Measurements from ENCODE around the gene EDN1.

The EDN1 gene

DNA sequence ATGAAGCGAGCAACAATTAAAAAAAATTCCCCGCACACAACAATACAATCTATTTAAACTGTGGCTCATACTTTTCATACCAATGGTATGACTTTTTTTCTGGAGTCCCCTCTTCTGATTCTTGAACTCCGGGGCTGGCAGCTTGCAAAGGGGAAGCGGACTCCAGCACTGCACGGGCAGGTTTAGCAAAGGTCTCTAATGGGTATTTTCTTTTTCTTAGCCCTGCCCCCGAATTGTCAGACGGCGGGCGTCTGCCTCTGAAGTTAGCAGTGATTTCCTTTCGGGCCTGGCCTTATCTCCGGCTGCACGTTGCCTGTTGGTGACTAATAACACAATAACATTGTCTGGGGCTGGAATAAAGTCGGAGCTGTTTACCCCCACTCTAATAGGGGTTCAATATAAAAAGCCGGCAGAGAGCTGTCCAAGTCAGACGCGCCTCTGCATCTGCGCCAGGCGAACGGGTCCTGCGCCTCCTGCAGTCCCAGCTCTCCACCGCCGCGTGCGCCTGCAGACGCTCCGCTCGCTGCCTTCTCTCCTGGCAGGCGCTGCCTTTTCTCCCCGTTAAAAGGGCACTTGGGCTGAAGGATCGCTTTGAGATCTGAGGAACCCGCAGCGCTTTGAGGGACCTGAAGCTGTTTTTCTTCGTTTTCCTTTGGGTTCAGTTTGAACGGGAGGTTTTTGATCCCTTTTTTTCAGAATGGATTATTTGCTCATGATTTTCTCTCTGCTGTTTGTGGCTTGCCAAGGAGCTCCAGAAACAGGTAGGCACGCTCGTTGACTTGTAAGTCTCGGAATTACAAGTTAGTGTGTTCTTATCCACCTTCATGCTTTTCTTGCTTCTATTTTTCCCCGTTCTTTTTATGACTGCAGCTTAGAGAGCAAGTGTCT lies at the start of gene EDN1:
TSS of gene EDN1 (plus strand) at position 429 of the 888 bp plus-strand sequence. CDS start at position 698, 269 bp downstream.
- DNase-seq, result peak; percentile 45

DNA sequence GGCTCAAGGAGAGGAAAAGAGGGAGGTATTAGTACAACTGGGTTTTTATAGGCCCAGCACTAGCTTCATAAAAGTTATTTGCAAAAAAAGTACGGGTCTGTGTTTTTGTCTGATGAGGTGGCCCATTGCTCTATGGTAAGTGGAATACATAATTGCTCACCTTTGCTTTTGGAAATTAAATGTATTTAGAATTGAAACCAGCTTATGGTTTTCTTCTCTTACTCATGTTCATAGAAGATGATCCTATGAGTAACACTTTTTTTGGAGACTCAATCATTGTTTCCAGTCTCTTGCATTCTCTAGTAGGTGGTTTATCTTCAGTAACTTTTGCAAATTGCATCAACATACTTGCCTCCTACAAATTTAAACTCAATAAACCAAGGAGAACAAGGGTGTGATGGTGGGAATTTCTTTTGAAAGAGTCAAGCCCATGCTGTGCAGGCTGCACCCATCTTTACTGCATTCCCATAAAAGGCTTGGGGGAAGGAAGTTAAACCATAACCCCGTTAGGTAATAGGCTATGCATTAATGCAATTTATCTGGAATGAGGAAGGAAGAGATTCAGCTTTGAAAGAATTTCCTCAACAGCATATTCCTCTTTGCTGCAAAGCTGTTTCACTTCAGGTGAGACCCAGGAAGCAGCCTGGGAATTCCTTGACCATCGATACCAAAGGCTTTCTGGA lies 48.5 kb upstream of the EDN1 start:
- no peak for DNase-seq

DNA sequence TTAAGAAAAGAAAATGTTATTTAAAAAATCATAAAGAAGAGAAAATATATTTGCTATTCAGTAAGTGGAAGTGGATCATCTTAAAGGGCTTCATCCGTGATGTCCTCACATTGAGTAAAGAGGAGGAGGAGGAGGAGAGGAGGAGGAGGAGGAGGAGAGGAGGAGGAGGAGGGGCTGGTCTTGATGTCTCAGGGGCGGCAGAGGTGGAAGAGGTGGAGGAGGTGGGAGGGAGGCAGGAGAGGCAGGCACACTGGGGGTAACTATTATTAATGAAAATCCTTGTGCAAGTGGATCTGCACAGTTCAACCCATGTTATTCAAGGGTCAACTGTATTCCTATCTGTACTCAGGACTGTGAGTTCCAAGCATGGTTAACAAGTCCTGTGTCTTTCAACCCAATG lies 47.0 kb upstream of the EDN1 start:
- DNase-seq, result no peak

DNA sequence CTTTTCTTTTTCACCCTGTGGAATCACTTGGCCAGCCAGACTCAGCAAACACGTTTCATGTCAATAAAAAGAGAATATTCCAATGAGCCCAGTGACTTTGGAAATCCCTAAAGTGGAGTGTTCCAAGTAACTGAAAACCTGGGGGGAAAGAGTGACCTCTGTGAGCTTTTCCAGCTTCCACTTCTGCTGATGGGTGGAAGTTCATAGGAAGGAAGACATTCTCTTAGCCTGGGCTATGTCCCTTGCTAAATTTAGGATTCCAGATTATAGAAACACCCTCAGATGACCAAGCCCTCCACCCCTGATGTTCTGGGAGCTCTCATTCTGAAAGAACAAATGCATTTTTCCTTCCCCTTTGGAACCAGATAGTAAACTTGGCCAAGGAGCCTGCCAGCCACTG lies 44.8 kb upstream of the EDN1 start:
- DNase-seq, result no peak

DNA sequence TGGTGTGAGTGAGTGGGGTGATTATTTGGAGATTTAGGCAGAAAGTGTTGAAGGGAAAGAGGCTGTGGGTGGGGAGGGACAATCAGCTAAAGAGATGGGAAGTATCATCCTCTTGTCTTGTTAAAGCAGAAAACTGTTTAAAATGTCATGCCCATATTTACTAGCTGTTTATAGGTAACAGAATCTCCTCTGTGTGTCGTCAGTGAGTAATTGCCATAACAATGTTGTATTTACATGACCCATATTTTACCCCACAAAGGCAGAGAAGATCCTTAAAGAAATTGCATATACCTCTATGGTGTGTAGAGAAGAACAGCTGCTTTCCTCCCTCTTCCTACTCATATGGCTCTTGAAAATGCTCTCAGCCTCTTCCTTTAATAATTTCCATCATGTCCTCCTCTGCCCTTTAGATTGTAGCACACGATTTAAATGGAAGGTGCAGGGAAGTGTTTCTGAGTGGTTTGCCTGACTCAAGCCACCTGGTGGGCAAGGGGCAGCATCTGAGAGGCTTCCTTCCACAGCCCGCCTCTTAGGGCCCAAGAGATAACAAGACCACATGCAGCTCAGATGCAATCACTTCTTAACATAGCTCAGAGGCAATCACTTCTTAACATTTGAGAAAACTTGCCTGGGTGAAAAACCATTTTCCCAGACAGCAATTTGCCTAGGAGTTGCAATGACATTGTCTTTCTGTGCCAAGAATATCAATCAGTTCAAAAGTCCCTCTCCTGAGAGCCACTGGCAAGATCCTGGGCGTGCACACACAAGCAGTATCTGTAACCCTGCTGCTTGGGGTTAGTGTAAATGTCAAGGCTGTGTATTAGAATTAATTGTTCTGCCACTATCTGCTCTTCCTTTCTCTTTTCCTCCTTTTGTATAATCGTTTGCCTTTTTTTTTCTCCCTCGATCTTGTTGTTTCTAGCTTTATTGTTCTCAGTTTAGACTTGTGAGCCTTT lies 44.1 kb upstream of the EDN1 start:
- DNase-seq, result no peak

DNA sequence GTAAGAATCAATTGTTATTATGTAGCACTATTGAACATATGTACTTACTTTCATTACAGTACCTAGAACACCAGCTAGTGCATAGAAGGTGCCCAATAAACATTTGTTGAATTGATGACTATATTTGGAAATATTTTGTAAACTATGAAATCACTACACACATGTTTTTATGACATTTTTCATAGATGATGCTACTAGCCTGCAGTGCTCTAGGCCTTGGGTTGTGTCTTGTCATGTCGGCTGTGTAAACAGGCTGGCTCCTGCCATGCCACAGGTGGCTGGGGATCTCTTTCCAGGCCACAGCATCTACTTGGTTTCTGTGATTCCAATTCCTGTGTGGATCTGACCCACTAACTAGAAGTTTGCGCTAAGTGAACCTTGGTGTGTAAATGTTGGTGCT lies 43.3 kb upstream of the EDN1 start:
- DNase-seq, result no peak

DNA sequence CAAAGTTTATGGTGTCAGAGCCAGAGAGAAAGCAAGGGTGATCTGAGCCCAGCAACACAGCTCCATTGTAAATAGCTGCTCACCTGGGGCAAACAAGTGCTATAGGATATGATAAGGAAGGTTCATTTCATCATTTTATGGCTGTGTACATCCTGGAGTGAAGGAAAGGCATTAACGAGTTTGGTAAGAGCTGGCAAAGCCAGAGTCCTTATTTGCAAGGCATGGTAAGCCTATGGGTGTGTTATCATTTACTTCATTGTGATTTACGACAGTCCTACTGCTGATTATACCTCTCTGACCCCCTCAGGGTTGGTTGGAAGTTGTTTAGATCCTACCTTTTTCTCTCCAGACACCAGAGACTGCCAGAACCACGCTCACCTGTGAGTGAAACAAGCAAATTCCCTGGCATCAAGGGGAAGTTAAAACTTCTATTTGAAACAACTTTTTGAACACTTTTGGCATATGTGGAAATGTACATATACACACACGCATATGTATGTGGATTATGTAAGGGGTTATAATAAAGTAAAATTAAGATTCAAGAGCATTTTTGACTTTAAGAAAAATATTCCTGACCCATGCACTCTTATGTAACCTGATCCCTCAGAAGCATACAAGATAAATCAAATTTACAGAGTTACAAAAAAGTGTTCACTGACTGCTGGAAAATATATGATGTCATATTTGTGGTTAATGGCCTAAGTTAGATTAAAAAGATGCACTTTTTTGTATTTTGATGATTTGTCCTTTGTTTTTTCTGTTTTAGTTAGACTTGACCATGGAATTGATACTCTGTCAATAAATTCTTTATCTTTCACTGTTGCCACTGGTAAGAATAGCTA lies 40.4 kb upstream of the EDN1 start:
- no peak for DNase-seq

DNA sequence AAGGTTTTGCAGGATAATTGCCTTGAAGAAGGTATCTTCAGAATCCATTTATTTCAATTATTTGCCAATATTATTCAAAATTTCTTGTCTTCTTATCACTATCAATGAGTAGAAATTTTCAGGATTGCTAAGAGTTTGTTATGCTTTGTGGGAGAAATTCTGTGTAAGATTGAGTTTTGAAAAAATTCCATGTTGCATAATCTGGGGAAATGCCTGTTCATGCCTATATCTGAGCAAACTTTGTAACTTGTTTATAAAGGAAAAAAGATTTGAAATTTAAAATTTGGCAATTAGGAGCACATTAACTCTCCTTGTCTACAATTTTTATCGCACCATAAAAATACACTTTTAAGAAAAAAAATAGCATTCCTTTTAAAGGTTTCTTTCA lies 39.8 kb upstream of the EDN1 start:
- DNase-seq, result no peak

DNA sequence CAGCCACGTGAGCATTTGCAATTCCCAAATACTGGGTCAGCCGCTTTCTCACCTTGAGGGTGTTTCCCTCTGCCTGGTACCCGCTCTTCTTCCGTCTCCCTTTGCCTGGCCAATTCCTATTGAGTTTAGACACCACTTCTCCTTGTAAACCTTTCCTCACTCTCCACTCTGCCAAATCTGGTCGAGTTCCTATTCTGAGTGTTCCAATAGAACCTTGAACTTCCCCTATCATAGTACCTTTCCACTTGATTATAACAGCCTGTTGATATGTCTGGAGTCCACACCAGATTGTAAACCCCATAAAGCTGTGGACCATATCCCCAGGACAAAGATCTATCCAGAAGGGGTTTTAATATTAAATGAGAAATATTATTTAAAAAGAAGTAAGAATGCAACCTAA lies 36.0 kb upstream of the EDN1 start:
- DNase-seq, result no peak

DNA sequence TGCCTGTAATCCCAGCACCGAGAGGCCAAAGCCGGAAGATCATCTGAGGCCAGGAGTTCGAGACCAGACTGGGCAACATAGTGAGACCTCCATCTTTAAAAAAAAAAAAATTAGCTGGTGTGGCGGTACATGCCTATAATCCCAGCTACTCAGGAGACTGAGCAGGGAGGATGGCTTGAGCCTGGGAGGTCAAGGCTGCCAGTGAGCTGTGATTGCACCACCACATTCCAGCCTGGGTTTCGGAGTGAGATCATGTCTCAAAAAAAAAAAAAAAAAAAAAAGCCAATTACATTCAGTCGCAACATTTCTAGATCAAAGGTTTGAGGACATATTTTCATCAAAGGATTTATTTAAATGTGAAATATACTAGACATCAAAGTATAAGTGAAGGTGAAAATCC lies 32.0 kb upstream of the EDN1 start:
- no peak for DNase-seq

DNA sequence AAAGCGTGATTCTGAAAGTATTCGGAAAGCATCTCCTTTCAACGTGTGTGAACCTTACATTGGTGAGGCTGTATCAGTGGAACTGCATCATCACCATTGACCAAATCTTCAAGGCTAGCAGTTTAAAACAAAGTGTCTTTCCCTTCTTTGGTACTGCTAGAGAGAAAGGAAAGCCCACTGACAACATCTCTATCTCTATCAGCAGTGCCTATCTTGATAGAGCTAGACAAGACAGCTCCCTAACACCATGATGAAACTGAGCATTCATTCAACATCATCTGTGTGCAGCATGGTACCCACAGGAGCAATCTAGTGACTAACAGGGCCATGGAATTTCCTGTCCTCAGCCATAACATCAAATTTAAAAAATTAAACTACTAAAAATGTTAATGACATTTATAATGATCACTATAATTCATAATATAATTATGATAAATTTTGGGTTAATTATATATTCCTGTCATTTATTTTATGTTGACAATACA lies 31.5 kb upstream of the EDN1 start:
- no peak for DNase-seq

DNA sequence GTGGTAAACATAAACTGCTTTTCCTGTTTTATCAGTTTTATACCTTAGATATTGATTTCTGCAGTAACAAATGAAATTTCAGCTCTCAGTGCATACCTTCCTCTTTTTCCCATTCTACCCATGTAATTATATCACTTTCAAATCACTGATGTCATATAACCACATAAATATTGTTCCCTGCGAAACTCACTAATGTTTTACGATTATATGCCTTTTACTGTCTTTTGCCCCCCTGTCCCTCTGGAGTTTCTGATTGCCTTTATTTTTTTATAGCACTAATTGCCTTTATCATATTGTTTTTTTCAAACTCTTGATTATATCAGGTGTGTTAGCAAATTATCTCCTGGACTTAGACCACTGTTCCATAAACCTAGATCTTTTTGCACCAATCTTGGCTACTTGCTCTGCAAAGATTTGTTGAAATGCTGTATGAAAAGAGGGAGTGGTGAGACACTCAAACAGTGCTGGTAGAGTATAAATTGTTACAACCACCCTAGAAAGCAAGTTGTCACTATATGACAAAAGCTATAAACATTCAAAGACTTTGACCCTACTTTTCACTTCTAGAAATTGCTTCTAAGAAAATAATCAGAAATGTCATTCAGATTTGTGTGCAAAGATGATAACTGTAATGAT lies 29.6 kb upstream of the EDN1 start:
- DNase-seq, result no peak

DNA sequence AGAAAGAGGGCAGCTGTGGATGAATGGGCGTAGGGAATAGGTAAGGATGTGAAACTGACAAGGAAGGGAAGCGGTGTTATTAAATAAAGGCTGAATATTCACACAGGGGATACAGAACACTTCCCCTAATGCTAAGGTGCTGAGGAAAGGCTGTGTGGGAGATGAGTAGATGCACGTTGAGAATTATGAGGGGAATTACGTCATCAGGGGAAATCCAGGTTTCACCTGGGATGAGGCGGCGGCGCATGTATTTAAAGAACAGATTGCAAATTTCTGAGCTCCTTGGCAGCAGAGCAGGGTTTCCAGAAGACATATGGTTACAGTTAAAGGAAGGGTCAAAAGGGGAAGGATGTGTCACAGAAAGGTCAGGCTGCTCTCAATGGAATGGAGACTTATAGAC lies 28.7 kb upstream of the EDN1 start:
- no peak for DNase-seq

DNA sequence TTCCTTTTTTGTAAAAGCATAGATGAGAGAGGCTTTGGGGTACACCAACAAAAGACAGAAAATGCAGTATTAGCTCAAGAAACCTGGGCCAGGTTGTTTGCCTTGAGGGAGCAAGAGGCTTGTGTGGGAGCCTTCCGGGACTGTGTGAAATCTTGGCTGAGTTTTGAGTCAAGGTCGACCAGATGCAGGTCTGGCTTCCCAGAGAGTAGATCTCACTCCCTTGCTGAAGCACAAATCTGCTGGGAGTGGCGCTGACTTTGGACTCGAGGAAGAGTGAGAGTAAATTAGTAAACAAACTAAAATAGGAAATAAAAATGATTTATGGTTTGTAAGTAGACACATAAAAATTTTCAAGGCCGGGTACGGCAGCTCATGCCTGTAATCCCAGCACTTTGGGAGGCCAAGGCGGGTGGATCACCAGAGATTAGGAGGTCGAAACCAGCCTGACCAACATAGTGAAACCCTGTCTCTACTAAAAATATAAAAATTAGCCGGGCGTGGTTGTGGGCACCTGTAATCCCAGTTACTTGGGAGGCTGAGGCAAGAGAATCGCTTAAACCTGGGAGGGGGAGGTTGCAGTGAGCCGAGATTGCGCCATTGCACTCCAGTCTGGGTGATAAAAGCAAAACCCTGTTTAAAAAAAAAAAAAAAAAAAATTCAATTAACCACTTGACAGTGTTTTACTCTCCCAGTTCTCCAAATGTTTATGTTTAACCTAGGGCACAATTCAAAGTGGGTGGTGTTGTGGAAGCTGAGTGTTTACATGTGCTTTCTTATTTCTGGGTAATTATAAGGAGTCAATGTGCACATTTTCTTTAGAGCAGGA lies 27.7 kb upstream of the EDN1 start:
- DNase-seq, result no peak

DNA sequence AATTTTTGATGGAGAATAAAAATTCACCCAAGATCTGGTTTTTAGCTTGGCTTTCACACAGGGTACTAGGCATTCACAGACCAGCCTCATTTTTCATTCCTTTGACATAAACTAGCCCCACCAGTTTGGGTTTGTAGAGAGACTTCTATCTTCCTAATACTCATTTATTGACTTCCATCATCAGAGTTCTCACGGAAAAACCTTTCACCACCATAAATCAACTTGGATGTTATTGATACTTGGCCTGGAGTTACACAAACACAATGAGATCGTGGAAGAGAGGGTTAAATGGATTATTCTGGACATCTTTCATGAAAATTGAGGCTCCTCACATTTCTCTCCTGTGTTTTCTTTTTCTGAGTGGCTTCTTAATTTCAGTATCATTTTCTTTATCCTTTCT lies 26.8 kb upstream of the EDN1 start:
- no peak for DNase-seq

DNA sequence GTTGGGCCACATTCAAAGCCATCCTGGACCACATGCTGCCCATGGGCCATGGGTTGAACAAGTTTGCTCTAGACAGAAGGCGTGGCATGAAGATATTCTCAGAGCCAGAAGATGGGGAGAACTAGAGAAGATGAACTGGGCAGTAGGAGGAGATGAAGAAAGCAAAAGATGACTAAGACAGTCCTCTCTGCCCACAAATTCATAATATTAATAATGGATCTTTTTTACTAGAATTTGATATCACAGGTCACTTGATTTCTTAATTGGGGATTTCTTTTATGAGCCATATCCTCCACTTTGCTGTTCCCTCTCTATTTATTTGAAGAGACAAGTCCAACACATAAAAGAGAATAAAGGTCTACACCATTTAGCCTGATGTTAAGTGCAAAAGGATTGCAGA lies 25.5 kb upstream of the EDN1 start:
- DNase-seq, result no peak

DNA sequence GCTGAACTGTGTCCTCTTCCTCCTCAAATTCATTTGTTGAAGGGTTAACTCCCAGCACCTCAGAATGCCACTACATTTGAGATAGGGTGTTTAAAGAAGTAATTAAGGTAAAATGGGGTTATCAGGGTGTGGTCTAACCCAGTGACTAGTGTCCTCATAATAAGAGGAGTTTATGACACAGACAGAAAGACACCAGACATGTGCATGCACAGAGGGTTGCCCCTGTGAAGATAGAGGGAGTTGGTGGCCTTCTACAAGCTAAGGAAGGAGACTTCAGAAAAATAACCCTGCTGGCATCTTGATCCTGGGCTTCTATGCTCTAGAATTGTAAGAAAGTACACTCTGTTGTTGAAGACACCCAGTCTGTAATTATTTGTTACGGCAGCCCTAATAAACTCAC lies 24.9 kb upstream of the EDN1 start:
- no peak for DNase-seq

DNA sequence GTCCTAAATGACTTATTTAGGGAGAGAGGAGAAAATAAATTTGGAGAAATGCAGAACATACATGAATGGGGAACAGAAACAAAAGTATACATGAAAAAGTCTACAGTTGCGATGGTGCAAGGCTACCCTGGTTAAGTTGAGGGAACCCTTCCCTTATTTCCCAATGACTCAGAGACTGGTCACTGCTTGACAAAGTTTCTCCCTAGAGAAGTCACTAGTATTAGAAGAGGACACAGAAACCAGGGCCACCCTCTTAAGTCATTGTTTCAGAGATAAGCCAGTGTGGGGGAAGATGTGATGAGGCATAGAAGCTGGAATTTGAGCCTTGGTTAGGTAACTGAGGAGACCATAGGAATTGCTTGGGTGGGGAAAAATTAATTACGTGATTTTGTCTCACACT lies 24.4 kb upstream of the EDN1 start:
- no peak for DNase-seq

DNA sequence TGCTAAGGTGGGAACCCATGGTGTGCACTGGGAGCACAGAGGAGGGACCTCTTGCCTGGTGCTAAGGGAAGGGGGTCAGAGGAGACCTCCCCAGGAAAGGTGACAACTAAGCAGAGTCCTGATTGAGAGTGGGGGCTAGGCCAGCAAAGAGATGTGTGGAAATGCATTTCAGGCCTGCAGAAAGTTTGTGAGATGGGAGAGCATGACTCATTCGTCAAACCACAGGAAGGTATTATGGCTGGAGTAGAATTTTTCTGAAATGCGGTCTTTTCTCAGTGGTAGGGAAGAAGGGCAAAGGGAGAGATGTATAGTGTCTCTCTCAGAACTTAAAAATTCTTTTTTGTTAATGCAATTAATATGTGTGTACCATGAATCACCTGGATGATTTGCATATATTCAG lies 23.6 kb upstream of the EDN1 start:
- no peak for DNase-seq

DNA sequence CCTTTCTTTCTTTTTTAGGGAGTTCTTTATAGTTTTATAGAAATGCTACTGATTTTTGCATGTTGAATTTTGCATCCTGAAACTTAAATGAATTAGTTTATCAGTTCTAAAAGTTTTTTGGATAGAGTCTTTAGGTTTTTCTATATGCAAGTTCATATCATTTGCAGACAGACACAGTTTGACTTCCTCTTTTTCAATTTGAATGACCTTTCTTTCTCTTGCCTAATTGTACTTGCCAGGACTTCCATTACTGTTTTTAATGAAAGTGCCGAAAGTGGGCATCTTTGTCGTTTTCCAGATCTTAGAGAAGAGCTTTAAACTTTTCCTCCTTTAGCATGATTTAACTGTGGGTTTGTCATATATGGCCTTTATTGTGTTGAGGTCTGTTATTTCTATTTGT lies 21.1 kb upstream of the EDN1 start:
- no peak for DNase-seq
